SIG-M5 (cell line): ENCODE results near the gene DNAI2.

Experiments
- DNase-seq: peaks from one replicate; lab custom pipeline; 2025; lab: John Stamatoyannopoulos, UW

DNAI2 gene

DNA sequence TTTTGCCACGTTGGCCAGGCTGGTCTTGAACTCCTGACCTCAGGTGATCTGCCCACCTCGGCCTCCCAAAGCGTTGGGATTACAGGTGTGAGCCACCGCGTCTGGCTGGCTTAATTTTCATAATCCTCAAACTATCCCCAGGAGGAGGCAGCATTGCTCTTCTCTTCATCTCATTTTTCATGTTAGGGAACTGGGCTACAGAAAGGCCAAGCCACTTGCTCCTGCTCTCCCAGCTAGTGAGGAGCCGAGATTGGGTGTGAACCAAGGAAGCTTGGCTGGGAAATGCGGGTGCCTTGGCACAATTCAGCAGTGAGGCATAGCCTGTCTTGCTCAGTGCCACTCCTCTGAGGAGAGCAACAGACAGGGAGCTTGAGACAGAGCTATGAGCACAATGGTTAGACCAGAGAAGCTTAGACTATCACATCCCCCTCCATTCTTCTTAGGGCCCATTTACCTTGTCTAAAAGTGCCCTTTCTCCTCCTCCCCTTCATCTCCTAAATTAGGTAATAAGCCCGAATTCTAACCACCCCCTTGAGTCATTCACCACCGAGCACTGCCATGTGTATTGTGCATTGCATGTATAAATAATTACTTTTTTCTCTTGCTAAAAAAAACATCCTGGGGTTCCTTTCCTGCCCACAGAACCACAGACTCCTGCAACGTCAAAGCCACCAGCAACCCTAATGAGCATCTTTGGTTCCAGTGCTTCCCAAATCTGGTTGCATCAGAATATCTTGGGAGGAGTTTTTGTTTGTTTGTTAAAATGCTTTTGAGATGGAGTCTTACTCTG is 32.0 kb downstream of the DNAI2 start:
- DNase-seq = no peak

GRCh38 chr17:74307984-74308773 is 34.1 kb downstream of the DNAI2 start:
- no peak for DNase-seq

GRCh38 chr17:74309902-74310301 is 35.9 kb downstream of the DNAI2 start:
- DNase-seq = no peak

GRCh38 chr17:74314877-74315276 is 40.8 kb downstream of the DNAI2 start:
- DNase-seq = no peak

GRCh38 chr17:74316220-74316619 is 42.2 kb downstream of the DNAI2 start:
- no peak for DNase-seq

DNA sequence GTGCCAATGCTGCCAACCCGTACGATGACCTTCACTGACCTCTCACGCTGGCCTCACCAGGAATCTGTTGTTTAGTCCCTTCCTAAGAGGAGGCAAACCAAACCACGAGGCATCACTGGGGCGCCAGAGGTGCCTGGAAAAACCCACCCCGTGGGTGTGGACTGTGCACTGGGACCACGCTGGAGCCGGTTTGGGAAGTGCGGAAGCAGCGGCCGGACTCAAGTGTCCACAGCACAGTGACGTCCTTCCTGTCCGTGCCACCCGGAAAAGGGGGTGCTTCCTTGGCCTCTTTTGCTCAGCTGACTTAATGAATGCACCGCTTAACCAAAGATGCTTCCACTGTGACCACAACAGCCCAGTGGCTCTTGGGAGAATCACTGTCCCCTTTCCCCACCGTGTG is 43.0 kb downstream of the DNAI2 start:
- DNase-seq = no peak

DNA sequence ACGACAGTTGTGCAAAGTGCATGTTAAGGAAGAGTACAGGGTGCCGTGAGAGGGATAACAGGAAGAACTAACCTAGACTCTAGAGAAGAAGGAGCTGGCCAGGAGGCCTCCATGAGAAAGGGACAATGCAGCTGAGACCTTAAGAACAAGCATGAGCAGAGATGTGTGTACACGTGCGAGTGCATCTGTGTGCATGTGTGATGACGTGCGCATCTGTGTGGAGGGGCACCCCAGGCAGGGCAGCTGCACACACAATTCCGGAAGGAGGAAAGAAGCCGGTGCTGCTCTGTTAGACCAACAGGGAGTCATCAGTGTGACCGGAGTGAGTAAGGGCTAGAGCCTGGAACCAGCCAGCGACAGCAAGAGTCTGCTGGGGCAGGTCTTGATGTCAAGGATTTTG is 44.4 kb downstream of the DNAI2 start:
- no peak for DNase-seq

DNA sequence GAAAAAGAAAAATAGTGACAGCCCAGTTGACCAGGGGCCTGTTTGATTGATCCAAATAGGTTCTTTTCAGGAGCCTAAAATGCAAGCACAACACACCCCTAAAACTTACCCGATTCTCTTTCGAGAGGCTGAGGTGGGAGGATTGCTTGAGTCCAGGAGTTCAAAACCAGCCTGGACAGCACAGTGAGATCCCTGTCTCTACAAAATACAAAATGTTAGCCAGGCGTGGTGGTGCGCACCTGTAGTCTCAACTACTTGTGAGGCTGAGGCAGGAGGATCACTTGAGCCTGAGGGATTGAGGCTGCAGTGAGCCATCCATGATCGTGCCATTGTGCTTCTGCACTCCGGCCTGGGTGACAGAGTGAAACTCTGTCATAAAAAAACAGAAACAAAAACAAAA is 50.5 kb downstream of the DNAI2 start:
- no peak for DNase-seq

GRCh38 chr17:74325376-74325742 is 51.3 kb downstream of the DNAI2 start:
- DNase-seq = no peak

DNA sequence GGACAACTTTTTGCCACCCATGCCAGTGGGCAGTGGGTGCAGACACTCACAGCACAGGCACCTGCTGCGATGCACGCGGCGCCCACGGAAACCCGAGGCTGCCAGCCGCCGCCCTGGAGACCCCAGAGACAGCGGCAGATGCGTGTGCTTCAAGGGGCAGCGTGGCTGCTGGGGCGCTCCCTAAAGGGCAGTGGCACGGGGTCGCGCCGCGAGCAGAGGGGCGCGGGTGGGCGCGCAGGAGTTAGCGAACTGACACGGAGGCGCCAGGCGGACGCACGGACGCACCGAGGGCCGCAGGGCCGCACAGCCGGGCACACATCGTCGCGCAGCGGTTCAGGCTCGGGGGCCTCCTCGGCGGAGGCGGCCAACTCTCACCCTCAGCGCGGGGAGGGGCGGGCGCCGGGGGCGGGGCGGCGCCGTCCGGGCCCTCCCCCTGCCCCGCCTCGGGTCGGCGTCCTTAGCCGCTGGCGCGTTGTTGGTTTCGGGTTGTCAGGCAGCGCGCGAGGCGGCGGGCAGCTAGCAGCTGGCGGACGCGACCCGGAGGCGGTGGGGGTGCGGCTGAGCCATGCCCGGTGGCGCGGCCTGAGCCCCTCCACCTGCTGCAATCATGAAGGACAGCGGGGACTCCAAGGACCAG is 51.8 kb downstream of the DNAI2 start, which contains the start of gene KIF19:
KIF19 (plus strand) TSS at position 484 of the 637 bp plus-strand sequence; CDS start at position 608, 124 bp downstream.
- no peak for DNase-seq

DNA sequence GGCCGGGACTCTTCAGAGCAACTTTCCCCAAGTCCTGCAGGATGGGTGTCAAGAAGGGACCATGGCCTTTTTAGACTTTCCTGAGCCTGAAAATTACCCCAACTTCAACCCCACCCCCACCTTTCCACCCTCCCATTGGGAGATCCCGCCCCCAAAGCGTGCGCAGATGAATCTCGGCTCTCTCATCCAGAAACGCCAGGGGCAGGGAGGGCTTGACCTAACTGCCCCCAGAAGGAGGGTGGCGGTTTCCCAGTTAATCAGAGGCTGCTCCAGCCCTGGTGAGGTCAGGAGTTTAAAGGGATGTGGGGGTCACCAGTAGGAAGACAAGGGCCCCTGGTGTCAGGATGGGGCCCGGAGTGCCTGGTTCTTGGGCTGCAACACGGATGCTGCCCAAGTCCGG is 52.5 kb downstream of the DNAI2 start:
- DNase-seq = no peak

DNA sequence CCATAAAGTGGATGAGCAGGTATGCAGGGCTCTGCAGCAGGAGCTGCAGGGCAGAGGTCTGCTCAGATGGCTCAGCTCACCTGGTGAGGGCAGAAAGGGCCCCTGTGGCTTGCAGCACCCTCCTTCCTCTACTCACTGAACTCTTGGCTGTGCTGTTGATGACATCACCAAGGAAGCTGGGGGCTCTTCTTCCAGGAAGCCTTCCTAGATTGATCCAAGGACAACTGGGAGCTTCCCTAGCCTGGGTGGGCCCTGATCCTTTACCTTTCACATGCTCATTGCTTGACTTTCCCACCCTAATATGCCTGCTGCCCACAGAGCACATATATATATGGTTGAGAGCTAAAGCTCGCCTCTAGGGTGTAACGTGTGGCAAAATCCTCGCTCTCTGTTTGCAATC is 54.5 kb downstream of the DNAI2 start:
- DNase-seq = no peak

- DNase-seq = no peak
Measured at GRCh38 chr17:74329378-74329777, 55.3 kb downstream of the DNAI2 start.

DNA sequence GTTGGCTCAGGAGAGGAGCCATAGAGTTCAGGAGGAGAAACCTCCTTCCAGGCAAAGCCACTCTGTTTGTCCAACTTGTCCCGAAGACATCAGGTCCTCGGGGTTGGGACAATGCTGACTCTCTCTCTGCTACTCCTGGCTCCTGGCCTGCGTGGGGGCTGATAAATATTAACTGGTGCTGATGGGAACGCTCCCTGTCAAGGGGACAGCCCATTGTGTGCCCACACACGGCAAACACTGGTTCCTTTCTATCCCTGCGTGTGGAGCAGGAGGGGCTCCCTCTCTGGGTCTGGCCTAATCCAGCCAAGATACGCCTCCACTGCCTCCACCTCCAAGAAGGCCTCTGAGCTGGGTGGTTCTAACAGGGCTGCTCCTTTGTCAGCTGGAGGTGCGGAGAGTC is 56.4 kb downstream of the DNAI2 start:
- DNase-seq = no peak

GRCh38 chr17:74332017-74332650 is 58.1 kb downstream of the DNAI2 start:
- no peak for DNase-seq

- DNase-seq = no peak
Measured at GRCh38 chr17:74332763-74333283, 58.8 kb downstream of the DNAI2 start.

DNA sequence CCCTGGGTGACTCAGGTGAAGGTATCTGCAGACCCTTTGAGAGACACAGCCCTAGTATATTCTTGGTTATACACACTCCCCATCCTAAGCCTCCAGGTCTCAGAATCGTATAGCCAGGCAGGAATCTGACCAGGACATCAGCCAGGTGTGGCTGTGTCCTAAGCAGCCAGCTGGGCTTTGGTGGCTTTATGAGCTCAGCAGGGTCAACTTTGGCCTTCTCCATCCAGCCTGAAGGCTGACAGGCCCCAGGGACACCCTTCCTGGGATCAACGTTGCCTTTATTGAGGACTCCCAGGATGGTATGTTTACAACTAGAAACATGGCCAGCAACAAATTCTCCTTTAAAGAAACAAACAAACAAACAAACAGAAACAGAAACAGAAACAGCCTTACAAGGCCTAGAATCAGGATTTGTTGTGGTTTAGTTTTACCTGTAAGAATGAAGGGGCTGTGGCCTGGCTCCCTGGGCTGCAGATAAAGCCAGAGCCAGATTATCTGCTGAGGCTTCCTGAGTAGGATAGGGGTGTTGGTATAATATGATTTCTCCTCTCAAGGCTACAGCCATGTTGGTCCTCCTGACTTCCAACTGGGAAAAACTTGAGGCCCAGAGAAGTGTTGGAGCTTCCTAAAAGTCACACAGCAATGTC is 60.5 kb downstream of the DNAI2 start:
- no peak for DNase-seq

GRCh38 chr17:74335529-74336062 is 61.6 kb downstream of the DNAI2 start:
- no peak for DNase-seq

GRCh38 chr17:74336307-74336706 is 62.3 kb downstream of the DNAI2 start:
- no peak for DNase-seq

- DNase-seq = no peak
Measured at GRCh38 chr17:74337834-74338500, 63.9 kb downstream of the DNAI2 start.
